Lung (tissue), 12 donors: ENCODE results near the gene C8G. TPM values are rescaled to one million over a fixed set of nuclear protein-coding genes. Genes with fewer than 3 reads are reported as not detected.

ENCODE experiments used
- ATAC-seq: fragments of 200-7000 bp; cut with Tn5 transposase; one replicate; pipeline ENCODE4 v1.9.1; 2020; ENCODE audit warnings: moderate number of reproducible peaks; ENCODE audit not compliant: insufficient read depth, low FRiP score
- DNase-seq, 3 donors: peaks; one replicate each; pipeline ENCODE4 v3.0.0-alpha.2; 2013 to 2017
- H3K27ac ChIP-seq, 2 donors: one replicate each; pipeline ENCODE4 v1.5.1; 2013; ENCODE audit warnings: mild to moderate bottlenecking in 2 of 2, moderate library complexity in 2 of 2, control low read depth in 1 of 2, inconsistent platforms in 1 of 2, low read depth in 1 of 2, low read length in 1 of 2
- H3K27me3 ChIP-seq, 3 donors: one replicate each; pipeline ENCODE4 v1.5.1; 2013; ENCODE audit warnings: low read length in 2 of 3; ENCODE audit not compliant: control insufficient read depth in 3 of 3, insufficient read depth in 3 of 3
- H3K36me3 ChIP-seq, 4 donors: one replicate each; pipeline ENCODE4 v1.5.1; 2013; ENCODE audit warnings: low read length in 4 of 4, mild to moderate bottlenecking in 1 of 4, moderate library complexity in 1 of 4; ENCODE audit not compliant: control insufficient read depth in 4 of 4, insufficient read depth in 4 of 4
- H3K4me1 ChIP-seq, 5 donors: one replicate each; pipeline ENCODE4 v1.5.1; 2013; ENCODE audit warnings: low read length in 5 of 5, mild to moderate bottlenecking in 2 of 5, moderate library complexity in 1 of 5; ENCODE audit not compliant: control insufficient read depth in 5 of 5, insufficient read depth in 5 of 5
- H3K4me3 ChIP-seq: one replicate; pipeline ENCODE4 v1.5.1; 2013; ENCODE audit warnings: mild to moderate bottlenecking, control low read depth, moderate library complexity
- H3K9ac ChIP-seq, 2 donors: one replicate each; pipeline ENCODE4 v1.5.1; 2013; ENCODE audit warnings: low read length in 2 of 2, control low read depth in 1 of 2; ENCODE audit not compliant: insufficient read depth in 1 of 2
- H3K9me3 ChIP-seq, 4 donors: one replicate each; pipeline ENCODE4 v1.5.1; 2013; ENCODE audit warnings: low read length in 3 of 4, mild to moderate bottlenecking in 1 of 4, moderate library complexity in 1 of 4; ENCODE audit not compliant: control insufficient read depth in 4 of 4, insufficient read depth in 3 of 4
- WGBS, 2 donors: extraction: QIAGEN DNeasy Blood & Tissue Kit; methylation state at CpG; one replicate each; pipeline ENCODE4 v1.1.7; 2013; 5-methylcytosine and 5-hydroxymethylcytosine counted together
- polyA plus RNA-seq, 2 donors: library from polyadenylated mRNA; stranded (reverse); fragments of 200-250 nt; gene quantifications; one replicate each; pipeline ENCODE4 v1.2.1, GENCODE V29; 2013
- total RNA-seq, 2 donors: library from RNA; depleted of rRNA in 1 of 2; stranded (reverse); fragments of >200 nt in 1 of 2; gene quantifications; one replicate each; pipeline ENCODE4 v1.2.1, GENCODE V29; 2014 to 2021
- TF ChIP-seq, protein P1 (sequence below): IDR thresholded peaks from 2 replicates; pipeline ENCODE4 v1.5.1; 2012; ENCODE audit warnings: mild to moderate bottlenecking; ENCODE audit errors: control extremely low read depth, extremely low read depth
- donor health status: control.
- donor health status: control.
- donor health status: Bipolar disorder and iron deficiency.
- donor health status: healthy.
- donor health status: DM: yes; HTN: yes; CAD: no.

Gene C8G
- total and polyA plus RNA-seq, 4 donors: 0.90 to 2.1 (median 1.4) TPM; not detected in 1

DNA sequence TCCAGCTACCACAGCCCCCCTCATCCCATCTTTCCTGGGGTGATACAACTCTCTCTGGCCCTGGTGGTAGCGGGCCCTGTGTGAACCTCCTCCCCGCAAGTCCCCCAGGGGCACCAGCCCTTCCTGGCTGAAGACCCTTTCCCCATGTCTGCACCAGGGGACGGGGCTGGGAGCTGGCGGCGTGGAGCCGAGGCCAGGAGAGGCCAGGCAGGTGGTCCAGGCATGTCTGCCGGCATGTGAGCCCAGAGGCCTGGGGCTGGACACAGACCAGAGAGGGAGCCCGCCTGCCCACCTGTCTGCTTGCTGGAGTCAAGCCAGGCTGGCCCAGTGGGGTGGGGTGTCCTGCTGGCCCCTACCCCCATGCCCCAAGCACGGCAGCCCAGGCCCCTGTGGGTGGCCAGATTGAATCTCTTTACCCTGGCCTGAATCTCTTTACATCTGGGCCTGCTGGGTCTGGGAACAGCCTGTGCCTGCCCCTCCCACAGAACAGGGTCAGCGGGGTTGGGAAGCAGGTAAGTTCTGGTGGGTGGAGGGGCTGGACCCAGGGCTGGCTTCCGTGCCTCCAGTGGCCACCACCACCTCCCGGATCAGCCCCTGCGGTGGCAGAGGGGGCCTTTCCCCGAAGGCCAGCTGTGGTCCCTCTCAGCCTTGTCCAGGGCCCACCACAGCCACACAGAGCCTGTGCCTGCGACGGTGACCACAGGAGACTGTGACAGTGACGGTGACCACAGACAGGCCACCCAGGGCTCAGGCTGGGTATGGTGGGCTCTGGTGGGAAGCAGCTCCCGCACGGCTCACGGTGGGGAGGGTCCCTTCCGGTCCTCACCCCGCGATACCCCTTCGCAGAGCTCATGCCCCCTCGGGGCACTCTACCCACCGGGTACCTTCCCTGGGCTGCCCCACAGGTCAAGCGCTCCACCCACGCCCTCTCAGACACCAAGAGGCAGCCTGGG lies 14.1 kb downstream of the C8G start:
- peaks cover 0 to 3% (median 0%) of the 10 kb centered on the region in 5 donors for H3K4me1 ChIP-seq
- WGBS, 2 donors: 88 to 91% methylated on average over 26 to 28 of the region's 28 CpGs
- no peak overlapping the region for H3K9ac ChIP-seq
- peak overlapping the region in 1 of 2 donors; percentile 10 for H3K27ac ChIP-seq
- H3K9me3 ChIP-seq: no peaks in the 10 kb centered on the region
- no peaks in the 10 kb centered on the region for H3K27me3 ChIP-seq
- no peak for ATAC-seq
- no peak overlapping the region for H3K4me3 ChIP-seq
- no peaks in the 10 kb centered on the region for H3K36me3 ChIP-seq
- no peak for DNase-seq
- TF ChIP-seq, protein P1, sequence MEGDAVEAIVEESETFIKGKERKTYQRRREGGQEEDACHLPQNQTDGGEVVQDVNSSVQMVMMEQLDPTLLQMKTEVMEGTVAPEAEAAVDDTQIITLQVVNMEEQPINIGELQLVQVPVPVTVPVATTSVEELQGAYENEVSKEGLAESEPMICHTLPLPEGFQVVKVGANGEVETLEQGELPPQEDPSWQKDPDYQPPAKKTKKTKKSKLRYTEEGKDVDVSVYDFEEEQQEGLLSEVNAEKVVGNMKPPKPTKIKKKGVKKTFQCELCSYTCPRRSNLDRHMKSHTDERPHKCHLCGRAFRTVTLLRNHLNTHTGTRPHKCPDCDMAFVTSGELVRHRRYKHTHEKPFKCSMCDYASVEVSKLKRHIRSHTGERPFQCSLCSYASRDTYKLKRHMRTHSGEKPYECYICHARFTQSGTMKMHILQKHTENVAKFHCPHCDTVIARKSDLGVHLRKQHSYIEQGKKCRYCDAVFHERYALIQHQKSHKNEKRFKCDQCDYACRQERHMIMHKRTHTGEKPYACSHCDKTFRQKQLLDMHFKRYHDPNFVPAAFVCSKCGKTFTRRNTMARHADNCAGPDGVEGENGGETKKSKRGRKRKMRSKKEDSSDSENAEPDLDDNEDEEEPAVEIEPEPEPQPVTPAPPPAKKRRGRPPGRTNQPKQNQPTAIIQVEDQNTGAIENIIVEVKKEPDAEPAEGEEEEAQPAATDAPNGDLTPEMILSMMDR: no peak

DNA sequence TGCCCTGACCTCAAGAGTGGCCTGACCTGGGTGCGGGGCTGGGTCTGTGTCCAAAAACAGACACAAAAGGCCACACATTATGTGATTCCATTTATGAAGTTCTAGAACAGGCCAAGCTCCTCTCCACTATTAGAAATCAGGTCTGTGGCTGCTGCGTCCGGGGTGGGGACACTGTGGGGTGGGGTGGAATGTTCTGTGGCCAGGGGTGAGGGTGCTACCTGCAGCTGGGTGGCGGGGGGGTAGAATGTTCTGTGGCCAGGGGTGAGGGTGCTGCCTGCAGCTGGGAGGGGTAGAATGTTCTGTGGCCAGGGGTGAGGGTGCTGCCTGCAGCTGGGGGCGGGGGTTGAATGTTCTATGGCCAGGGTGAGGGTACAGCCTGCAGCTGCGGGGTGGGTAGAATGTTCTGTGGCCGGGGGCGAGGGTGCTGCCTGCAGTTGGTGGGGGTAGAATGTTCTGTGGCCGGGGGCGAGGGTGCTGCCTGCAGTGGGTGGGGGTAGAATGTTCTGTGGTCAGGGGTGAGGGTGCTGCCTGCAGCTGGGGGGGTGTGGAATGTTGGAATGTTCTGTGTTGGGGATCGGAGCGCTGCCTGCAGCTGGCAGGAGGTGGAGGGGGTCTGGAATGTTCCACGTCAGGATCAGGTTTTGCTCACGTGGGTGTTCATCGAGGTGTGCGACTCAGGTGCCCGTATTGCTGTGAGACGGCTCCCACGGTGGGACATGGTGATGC lies 15.3 kb downstream of the C8G start:
- Histone ChIP-seq H3K4me3 (no peak overlapping the region), H3K9me3 (no peaks in the 10 kb centered on the region), H3K27me3 (no peaks in the 10 kb centered on the region), H3K36me3 (no peaks in the 10 kb centered on the region), H3K27ac (no peak overlapping the region), H3K9ac (no peak overlapping the region), H3K4me1 (peaks cover 0 to 8% (median 0%) of the 10 kb centered on the region in 5 donors)
- 76 to 87% methylated on average over 19 of the region's 19 CpGs for WGBS, 2 donors
- ATAC-seq: no peak
- no peak for DNase-seq
- TF ChIP-seq, protein P1: no peak

DNA sequence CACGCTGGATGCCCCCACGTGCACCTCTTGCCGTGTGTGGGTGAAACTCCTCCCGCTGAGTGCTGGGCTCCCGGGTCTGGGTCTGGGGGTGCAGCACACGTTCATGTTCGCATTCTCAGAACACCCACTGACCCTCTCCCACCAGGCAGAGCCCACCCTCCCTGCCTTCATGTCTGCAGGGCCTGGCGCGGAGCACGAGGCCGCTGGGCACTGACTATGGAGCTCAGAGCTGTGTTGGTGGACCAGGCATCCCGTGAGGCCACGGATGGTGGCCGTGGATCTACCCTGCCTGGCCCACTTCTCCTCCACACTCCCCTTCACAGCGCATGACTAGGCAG lies 15.9 kb downstream of the C8G start:
- no peak for ATAC-seq
- DNase-seq: no peak
- Histone ChIP-seq H3K36me3 (no peaks in the 10 kb centered on the region), H3K9ac (no peak overlapping the region), H3K27me3 (no peaks in the 10 kb centered on the region), H3K4me3 (no peak overlapping the region), H3K4me1 (peaks cover 0 to 8% (median 0%) of the 10 kb centered on the region in 5 donors), H3K27ac (no peak overlapping the region), H3K9me3 (no peaks in the 10 kb centered on the region)
- TF ChIP-seq, protein P1: no peak
- WGBS, 2 donors: 89 to 97% methylated on average over 15 of the region's 15 CpGs
